DLD1 (cell line): Measurements from ENCODE around the gene SLIT3.

Experiments used
- in situ Hi-C: cut with HindIII; loops from 2 replicates; pipeline ENCODE4 v1.10.0; 2017; ENCODE audit warnings: low sequenced_read_pairs

Gene SLIT3

GRCh38 chr5:168819004-168819621, 481.8 kb downstream of the SLIT3 start:
- in situ Hi-C loops: no loop called here

DNA sequence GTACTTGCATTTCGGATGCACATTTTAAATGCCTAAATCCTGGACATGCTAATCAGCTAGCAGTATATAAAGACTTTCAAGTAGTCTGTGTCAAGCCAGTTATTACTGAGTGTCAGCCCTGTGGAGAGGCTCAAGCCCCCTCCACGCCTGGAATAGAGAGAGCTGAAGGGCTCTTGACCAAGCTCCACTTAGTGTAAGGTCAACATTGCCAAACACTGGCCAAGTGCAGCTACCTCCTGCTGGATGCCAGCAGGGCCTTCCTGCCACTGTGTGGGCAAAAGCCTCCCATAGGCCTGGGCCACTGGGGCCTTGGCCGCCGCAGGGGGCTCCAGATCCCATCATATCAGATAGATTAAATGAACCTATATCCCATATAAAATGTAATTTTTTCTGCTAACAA, 482.4 kb downstream of the SLIT3 start:
- in situ Hi-C loops: no loop called here

DNA sequence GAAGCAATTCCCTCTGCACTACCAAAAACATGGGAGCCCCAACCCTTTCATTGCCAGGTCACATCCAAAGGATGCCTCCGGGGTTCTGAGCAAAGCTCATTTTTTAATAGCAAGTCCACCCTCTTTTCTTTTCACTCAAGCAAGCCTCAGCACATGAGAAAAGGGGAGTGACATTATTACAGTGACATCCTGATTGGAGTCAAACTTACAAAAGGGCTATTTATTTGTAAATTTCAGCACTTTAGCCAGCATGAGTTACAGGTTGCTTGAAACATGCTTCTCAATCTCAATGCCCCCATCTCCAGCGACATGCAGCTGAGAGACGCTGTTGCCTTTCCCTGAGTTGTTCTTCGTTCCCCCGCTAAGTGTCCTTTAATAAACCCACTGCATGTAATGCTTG, 483.3 kb downstream of the SLIT3 start:
- in situ Hi-C loops: no loop called here

DNA sequence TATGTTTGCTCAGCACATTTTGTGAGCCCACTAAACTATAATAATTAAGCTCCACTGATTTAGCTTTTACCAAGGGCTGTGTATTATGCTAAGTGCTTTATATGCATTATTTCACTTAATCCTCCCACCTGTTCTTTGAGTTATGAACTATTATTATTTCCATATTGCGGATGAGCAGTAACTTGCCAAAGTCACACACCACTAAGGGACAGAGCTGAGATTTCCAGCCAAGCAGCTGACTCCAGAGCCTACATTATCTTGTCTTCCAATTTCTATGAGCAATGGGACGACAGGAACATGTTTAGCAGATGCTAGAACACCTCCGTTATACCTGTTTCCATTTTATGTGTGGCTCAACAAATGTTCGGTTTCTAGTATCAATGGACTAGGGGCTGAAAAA, 484.3 kb downstream of the SLIT3 start:
- in situ Hi-C loops: no loop called here

GRCh38 chr5:168813184-168813968, 487.6 kb downstream of the SLIT3 start:
- in situ Hi-C loops: no loop called here

DNA sequence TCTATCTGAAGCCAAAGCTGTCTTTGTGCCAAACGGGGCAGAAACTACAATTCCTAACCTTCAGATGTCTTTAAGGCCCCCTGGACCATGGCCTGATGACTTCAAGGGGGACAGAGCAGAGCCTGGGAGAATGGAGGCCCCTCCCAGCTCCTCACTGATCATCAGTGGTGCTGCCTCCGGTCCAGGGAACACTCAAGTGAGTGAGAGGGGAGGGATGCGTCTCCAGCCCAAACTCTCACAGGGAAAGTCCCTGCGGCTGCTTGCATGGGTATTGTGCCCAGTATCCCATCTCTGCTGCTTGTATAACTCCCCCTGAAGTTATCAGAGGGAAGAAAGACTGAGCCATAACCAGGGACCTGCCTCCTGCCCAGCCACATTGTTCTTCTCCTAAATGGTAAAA, 490.3 kb downstream of the SLIT3 start:
- in situ Hi-C loops: no loop called here

DNA sequence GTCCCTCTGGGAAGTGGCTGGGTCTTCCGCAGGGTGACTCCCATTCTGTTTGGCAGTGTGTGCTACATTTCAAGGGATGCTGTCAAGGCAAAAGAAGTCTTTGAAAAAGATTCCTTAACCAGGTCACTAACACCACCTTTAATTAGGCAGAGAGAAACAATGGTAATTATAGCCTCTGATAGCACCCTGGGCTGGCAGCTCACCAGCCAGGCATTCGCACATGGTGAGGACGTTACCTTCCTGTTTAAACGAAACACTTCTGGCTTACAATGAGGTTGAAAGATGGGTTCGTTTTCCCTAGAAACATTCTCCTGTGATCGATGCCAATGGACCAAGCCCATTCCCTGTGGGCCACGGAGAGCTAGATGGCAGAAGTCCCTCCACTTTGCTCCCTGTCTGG, 491.7 kb downstream of the SLIT3 start:
- in situ Hi-C loops: no loop called here

DNA sequence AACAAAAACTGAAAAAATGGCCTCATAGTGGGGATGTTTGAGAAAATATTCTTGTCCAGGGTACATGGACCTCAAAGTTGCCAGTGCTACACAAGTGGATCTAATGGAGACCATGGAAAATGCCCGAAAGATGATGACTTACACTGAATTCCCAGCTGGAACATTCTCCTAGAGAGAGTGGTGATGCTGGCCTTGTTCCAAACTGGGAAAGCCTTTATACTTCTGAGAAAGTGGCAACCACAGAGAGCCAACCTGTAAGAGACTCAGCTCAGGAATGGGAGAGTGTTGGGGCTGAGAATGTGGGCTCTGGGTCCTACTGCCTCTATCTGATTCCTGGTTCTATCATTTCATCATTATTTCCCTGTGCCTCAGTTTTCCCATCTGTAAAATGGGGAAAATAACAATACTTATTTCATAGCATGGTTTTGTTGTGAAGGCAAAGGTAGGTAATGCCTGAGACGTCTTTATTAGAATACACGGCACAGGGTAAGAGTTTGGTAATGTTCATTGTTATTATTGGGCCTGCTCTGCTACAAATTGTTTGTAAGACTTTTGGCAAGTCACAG, 492.8 kb downstream of the SLIT3 start:
- in situ Hi-C loops: no loop called here

- in situ Hi-C loops: no loop called here
Measured at GRCh38 chr5:168807287-168807686, 493.7 kb downstream of the SLIT3 start.

DNA sequence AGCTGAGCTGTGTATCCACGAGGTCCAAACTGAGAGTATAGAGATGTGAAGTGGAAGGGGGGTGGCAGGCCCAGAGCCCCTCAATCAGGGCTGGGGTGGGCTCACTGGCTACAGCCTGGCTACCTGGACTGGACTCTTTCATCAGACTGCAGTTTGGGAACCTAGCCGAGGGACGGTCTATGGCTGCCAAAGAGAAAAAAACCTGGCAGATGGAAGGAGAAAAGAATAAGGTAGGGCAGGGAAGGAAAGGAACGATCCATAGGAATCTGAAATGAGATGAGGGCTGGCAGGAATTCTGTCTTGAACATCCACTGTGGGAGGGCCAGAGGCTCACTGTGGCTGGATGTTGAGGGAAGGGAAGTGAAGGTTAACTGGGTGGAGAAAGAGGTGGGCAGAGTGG, 497.4 kb downstream of the SLIT3 start:
- in situ Hi-C loops: no loop called here

GRCh38 chr5:168802337-168802736, 498.6 kb downstream of the SLIT3 start:
- in situ Hi-C loops: no loop called here

DNA sequence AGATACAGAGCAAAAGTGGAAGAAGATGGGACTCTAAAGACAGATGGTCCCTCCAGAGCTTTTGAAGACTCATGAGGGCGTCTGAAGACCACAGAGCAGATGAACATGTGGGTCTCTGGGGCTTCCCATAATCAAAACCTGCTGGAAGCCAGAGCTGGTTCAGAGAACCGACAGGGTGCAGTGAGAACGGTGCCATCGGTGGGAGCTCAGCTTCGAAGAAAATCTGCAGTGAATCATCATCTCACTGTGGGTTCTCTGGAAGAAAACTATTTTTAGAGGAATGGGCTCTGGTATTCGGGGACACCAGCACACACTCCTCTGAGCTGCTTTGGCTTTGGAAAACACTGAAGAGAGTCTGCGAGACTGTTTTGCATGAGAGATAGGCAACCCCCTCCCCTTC, 499.4 kb downstream of the SLIT3 start:
- in situ Hi-C loops: no loop called here

DNA sequence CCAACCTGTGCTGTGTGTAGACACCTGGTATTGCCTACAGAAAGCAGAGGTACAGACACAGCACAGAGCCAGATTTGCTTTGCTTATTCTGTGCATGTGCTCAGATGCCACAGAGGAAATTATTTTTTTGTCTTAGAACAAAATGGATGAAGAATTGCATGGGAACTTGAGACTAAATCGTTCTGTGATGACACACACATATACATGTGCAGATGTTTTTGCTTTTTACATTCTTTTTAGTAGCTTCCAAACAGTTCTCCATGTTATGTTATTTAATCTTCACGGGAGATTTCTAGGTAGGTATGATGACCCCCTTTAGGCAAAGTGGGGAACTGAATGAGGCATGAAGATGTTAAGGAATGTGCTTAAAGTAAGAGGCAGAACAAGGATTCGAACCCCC, 500.2 kb downstream of the SLIT3 start:
- in situ Hi-C loops: no loop called here

GRCh38 chr5:168798065-168799023, 502.6 kb downstream of the SLIT3 start:
- in situ Hi-C loops: no loop called here

DNA sequence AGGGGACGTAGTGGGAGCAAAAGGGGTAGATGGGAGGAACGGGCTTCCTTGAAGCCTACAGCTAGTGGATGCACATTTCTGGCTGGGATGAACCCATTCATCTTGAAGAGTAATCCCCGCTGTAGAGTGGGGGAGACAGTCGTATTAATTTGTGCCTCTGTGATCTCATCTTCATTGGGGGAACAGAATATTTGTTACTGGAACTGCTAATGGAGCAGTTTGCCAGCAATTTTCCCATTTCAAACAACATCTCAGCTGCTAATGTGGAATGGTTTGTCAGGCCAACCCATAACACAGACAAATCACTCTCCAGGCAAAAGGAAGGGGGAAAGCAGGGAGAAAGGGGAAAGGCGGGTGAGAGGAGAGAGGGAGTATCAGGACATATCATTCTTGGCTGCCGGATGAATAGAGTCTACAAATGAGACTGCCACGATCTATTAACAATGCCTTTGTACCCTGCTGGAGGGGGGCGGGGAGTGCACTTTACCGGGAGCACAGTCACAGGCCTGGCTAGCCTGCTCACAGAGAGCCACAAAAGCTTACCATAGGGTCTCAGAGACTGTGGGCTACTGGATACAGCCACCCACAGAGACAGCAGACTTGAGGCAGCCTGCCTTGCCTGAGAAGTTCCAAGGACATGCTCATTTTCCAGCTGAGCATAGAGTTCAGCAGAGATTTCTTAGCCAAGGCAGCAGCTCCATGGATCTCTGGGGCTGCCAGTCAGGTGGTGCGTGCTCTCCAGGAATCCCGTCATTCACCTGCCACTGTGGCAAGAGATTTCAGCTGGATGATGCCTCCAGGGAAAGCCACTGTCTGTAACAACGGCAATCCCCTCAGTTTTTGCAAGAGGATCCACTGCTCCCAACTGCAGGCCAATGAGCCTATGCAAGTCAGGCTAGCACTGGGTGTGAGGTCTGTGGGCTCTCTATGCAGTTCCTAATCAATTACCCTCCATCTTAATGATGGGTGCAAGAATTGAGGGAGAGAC, 504.1 kb downstream of the SLIT3 start:
- in situ Hi-C loops: no loop called here

DNA sequence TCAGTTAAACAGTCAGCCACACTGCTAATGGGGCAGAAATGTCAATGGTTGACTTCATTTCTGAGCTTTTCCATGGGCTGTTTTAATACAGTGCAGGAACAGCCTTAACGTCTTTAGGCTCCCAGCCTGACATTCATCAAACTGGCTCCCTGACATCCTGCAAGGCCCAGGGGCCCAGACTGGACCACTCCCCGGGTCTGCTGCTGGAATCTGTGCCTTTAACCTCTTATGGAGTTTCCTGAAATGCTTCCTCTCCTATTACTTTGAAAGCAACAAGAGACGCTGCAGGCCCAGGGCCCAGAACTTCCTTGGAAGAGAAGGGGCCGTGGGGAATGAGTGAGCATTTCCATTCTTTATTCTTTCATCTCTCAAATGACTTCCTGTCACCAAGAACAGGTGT, 504.9 kb downstream of the SLIT3 start:
- in situ Hi-C loops: no loop called here

DNA sequence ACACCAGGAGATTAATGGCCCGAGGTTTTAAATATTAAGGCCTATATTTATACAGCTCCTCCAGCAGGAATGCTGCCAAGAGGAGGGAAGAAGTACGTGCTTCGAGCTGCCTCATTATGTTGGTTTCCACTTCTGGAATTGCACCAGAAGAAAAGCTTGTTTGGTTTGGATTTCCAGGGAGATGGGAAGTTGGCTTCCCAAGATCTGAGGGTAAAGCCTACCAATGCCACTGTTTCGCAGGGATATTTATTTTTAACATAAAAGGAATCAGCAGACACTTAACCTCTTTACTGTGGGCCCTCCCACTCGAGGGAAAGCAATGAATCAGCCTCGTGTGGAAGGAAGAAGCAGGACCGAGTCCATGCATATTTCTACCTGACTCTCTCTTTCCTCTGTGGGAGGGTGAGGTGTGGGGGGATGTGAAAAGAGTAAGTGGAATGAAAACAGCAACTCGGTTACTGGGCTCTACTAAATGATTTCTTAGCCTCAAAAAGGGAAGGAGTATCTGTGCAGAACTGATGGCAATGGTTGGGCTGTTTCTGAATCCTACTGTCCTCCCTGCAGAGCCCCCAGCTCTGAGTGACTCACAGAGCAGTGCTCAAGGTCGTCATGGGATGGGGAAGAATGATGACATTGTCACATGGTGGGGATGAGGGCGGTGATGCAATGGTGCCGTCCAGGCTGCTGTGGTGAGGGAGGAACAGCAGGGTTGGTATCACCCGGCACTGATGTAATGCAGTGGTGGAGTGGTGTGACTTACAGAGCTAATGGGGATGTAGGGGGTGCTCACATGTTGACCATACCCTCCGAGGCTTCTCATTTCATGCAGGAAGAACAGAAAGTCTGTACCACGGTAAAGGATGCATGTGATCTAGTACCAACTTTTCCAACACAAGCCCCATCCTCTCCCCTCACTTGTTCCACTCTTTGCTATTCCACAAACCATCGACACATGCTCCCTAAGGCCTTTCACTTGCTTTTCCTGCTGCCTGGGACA, 506.8 kb downstream of the SLIT3 start:
- in situ Hi-C loops: no loop called here

DNA sequence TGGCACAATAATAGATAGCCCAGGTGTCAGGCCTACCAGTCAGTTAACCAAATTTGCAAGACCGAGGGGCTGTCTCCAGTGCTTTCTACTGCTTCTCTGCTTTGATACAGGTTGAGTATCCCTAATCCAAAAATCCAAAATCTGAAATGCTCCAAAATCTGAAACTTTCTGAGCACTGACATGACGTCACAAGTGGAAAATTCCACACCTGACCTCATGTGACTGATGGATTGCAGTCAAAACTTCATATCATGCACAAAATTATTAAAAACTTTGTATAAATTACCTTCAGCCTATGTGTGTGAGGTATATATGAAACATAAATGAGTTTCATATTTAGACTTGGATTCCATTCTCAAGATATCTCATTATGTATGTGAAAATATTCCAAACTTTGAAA, 508.3 kb downstream of the SLIT3 start:
- in situ Hi-C loops: no loop called here
